ENCODE measurements around the gene SETBP1. TPM values are rescaled to one million over a fixed set of nuclear protein-coding genes. Genes with fewer than 3 reads are reported as not detected.

Gene SETBP1
- total and polyA plus RNA-seq, 2 of the 8 experiments (the other 6 are each of a cell fraction or from before 2014, with no cell fraction given) = 2.0 to 6.5 TPM

DNA sequence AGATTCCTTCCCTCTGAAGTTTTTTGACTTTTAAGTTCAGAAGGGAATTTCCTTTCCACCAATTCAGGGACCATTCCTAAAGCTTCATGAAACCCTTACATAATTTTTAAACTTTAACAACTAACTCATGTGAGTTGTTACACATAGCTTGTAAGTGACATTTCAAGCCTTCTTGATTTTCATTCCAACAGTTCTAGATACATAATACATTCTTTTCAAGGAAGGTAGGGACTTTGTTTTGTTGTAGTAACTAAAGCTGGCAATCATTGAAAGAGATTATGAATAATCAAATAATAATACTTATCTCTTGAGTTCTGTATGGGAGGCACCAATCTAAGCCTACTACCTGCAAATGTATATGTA is 45.4 kb downstream of the SETBP1 start (continued):
- TF ChIP-seq CTCF (IDR thresholded peaks at IDR 0.05; ENCODE audit: control extremely low read depth in 1 of 3, insufficient read depth in 1 of 3, low read depth in 1 of 3, low read length in 3 of 3) (no peak), GTF2F1 (IDR thresholded peaks at IDR 0.05; ENCODE audit: borderline replicate concordance, low read depth, low read length) (no peak), CTBP2 (IDR thresholded peaks at IDR 0.05; ENCODE audit: borderline replicate concordance, insufficient read depth, insufficient read length, low read length) (no peak), SRF (IDR thresholded peaks at IDR 0.05; ENCODE audit: low read depth, low read length) (no peak), FOSL1 (IDR thresholded peaks at IDR 0.05; ENCODE audit: insufficient read depth, low read depth, low read length) (no peak), HDAC6 (IDR thresholded peaks at IDR 0.05; ENCODE audit: low read depth, low read length) (no peak)

Measured in H1 (cell line).